HG03095 (cell line): ENCODE measurements around the gene TMLHE.
"Not testable (repeated sequence)": the region's sequence is repeated elsewhere in the genome, so short reads cannot be mapped to it uniquely, and the experiment has no call there.

Experiments used
- ATAC-seq: cut with Tn5 transposase; IDR thresholded peaks from one replicate; pipeline ENCODE4 v1.9.1; 2021; ENCODE audit warnings: moderate library complexity; ENCODE audit not compliant: unreplicated experiment

Gene TMLHE

GRCh38 chrX:155495134-155495533 lies 117.6 kb downstream of the TMLHE start:
- not testable (repeated sequence) for ATAC-seq

- ATAC-seq: not testable (repeated sequence)
Measured at GRCh38 chrX:155491421-155491820, 121.3 kb downstream of the TMLHE start.

- not testable (repeated sequence) for ATAC-seq
Measured at GRCh38 chrX:155477136-155477535, 135.6 kb downstream of the TMLHE start.

GRCh38 chrX:155466269-155466938 lies 146.3 kb downstream of the TMLHE start:
- ATAC-seq: peak; percentile 73

- not testable (repeated sequence) for ATAC-seq
Measured at GRCh38 chrX:155460501-155460900, 152.3 kb downstream of the TMLHE start.

GRCh38 chrX:155458471-155458870 lies 154.3 kb downstream of the TMLHE start, which contains the start of gene F8A3:
Gene F8A3, minus strand, starts transcription at chrX:155458620. Its CDS starts 20 bp downstream, at chrX:155458600.
- ATAC-seq: peak; percentile 71

GRCh38 chrX:155457761-155458447 lies 154.8 kb downstream of the TMLHE start:
- ATAC-seq: peak; percentile 52

- no peak for ATAC-seq
Measured at GRCh38 chrX:155441097-155441496, 171.7 kb downstream of the TMLHE start.
